ENCODE results near the gene DPF3. TPM values are rescaled to one million over a fixed set of nuclear protein-coding genes. Genes with fewer than 3 reads are reported as not detected.
A peak's percentile ranks its signal among the peaks of the same experiment; 100 is the strongest.

Gene DPF3
- total and polyA plus RNA-seq, 9 of the 15 experiments (the other 6 are each of a cell fraction or from before 2014, with no cell fraction given) = 0.21 to 4.9 (median 1.2) TPM

DNA sequence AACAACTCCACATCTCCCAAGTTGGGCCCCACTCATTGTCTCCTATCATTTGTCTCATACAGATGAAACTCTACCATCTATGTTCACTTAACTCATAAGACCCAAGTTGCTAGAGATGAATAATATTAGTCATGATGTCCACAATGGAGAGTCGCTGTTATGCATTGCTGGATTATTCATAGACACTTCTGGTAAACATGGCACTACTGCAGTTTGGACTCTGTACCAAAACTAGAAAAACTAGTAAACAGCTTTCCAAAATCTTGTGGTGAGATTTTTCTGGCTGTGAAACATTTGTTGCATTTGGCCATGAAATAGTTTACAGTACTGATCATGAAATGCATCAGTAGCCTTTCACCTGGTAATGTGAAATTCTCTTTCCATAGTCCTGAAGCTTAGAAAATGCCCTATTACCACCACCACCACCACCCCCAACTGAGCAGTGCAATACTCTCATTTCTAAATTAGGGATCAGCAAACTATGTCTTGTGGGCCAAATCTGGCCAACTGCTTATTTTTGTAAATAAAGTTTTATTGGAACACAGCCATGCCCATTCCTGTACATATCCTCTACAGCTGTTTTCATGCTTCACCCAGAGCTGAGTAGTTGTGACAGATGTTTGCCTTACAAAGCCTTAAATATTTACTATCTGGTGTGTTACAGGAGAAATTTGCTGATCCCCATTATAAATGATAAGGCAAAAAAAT, 236.5 kb downstream of the DPF3 start (continued):
- no peak for TF ChIP-seq ARHGAP35 (IDR thresholded peaks at IDR 0.05; ENCODE audit: partially characterized antibody)

DNA sequence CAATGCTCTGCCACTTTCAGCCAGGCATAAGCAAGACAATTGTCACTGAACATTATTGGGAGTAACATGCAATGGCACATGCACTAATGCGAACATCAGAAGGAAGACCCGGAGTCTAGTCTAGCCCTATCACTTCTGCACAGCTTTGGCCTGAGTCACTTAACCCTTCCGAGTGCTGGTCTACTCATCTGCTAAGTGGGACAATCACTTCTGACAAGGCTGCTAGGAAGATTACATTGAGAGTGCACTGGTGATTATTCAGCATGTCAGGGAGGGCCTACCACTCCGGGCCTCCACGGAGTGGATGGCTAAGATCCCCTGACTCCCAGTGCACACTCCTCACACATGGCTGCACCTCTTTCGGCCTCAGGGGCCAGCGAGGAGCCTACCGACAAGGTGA, 240.9 kb downstream of the DPF3 start:
- CTCF ChIA-PET (ENCODE audit: low intra/inter-chr PET ratio) = no interaction called here
- DNase-seq (ENCODE audit: extremely low read depth in 1 of 4, low spot score in 3 of 4) (peak in 3 of 4 experiments; percentile 8 to 16 (median 15)), ATAC-seq (no peak; the same call in 2 of the 3 replicates), FAIRE-seq (no peak)
- Histone ChIP-seq H3K27ac (ENCODE audit: extremely low read depth, low read depth, low read length) (no peak overlapping the region), H3K9me3 (replicated peaks; ENCODE audit: control insufficient read depth, insufficient read depth, low read depth, low read length) (no peaks in the 10 kb centered on the region), H3K36me3 (ENCODE audit: control insufficient read depth, insufficient read depth, low read length) (no peaks in the 10 kb centered on the region), H2AFZ (ENCODE audit: low read depth, low read length) (no peak overlapping the region), H3K4me1 (replicated peaks in 1 of 2; ENCODE audit: control insufficient read depth in 2 of 2, insufficient read depth in 2 of 2, low read length in 2 of 2) (no peaks in the 10 kb centered on the region), H3K4me2 (ENCODE audit: insufficient read depth, low read length) (no peak overlapping the region), H3K9me1 (ENCODE audit: control insufficient read depth, insufficient read depth, low read length) (no peaks in the 10 kb centered on the region), H3K79me2 (ENCODE audit: control insufficient read depth, insufficient read depth, low read length) (no peaks in the 10 kb centered on the region), H3K9ac (ENCODE audit: insufficient read depth in 1 of 2, low read depth in 2 of 2, low read length in 2 of 2) (no peak overlapping the region), H4K20me1 (replicated peaks; ENCODE audit: control insufficient read depth, insufficient read depth, low read length) (no peaks in the 10 kb centered on the region), H3K4me3 (no peak overlapping the region), H3K27me3 (ENCODE audit: control insufficient read depth in 2 of 2, insufficient read depth in 2 of 2, low read length in 2 of 2) (peaks cover 0 to 38% of the 10 kb centered on the region in 2 experiments; a peak in 3 of 5 replicates)
- in situ Hi-C loops (cut with MboI) = no loop called here
- intact Hi-C loops (cut with micrococcal nuclease) = no loop called here
- BruUV-seq (replicated peaks) = no TSS peak
- 0% methylated on average over 6 of the region's 8 CpGs for WGBS (ENCODE audit: insufficient coverage, low coverage, missing lambda C conversion rate)
- POLR2A ChIA-PET = no interaction called here
- TF ChIP-seq CBFA2T3 (IDR thresholded peaks at IDR 0.05) (peak; percentile 72), ZNF699 (CRISPR knock-in tag; IDR thresholded peaks at IDR 0.05; ENCODE audit: insufficient replicate concordance) (no peak), ADNP (tag; IDR thresholded peaks at IDR 0.05) (no peak), ZNF75A (CRISPR knock-in tag; IDR thresholded peaks at IDR 0.05) (no peak), DACH1 (IDR thresholded peaks at IDR 0.05; ENCODE audit: partially characterized antibody) (no peak), CBFA2T2 (conservative IDR thresholded peaks at IDR 0.05) (peak; percentile 46; the same call in 1 of the 2 replicates), PHF8 (IDR thresholded peaks at IDR 0.05; ENCODE audit: borderline replicate concordance, low read length) (no peak), ARNT (IDR thresholded peaks at IDR 0.05) (no peak), SP2 (IDR thresholded peaks at IDR 0.05; ENCODE audit: extremely low read depth, low read depth, low read length, poor library complexity, severe bottlenecking) (no peak), POLR2AphosphoS5 (IDR thresholded peaks at IDR 0.05; ENCODE audit: control insufficient read depth, insufficient read depth, low read depth, low read length) (no peak), TCF3 (CRISPR knock-in tag; IDR thresholded peaks at IDR 0.05) (peak; percentile 58), STAG1 (CRISPR knock-in tag; IDR thresholded peaks at IDR 0.05; ENCODE audit: borderline replicate concordance) (no peak), ZNF766 (CRISPR knock-in tag; conservative IDR thresholded peaks at IDR 0.05) (no peak), FOSL1 (tag; conservative IDR thresholded peaks at IDR 0.05) (peak; percentile 65), ZNF143 (CRISPR knock-in tag; IDR thresholded peaks at IDR 0.05) (no peak)
- TF ChIP-seq, protein P1, sequence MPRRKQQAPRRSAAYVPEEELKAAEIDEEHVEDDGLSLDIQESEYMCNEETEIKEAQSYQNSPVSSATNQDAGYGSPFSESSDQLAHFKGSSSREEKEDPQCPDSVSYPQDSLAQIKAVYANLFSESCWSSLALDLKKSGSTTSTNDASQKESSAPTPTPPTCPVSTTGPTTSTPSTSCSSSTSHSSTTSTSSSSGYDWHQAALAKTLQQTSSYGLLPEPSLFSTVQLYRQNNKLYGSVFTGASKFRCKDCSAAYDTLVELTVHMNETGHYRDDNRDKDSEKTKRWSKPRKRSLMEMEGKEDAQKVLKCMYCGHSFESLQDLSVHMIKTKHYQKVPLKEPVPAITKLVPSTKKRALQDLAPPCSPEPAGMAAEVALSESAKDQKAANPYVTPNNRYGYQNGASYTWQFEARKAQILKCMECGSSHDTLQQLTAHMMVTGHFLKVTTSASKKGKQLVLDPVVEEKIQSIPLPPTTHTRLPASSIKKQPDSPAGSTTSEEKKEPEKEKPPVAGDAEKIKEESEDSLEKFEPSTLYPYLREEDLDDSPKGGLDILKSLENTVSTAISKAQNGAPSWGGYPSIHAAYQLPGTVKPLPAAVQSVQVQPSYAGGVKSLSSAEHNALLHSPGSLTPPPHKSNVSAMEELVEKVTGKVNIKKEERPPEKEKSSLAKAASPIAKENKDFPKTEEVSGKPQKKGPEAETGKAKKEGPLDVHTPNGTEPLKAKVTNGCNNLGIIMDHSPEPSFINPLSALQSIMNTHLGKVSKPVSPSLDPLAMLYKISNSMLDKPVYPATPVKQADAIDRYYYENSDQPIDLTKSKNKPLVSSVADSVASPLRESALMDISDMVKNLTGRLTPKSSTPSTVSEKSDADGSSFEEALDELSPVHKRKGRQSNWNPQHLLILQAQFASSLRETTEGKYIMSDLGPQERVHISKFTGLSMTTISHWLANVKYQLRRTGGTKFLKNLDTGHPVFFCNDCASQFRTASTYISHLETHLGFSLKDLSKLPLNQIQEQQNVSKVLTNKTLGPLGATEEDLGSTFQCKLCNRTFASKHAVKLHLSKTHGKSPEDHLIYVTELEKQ (CRISPR knock-in tag; IDR thresholded peaks at IDR 0.05) = no peak
- TF ChIP-seq, protein P2, sequence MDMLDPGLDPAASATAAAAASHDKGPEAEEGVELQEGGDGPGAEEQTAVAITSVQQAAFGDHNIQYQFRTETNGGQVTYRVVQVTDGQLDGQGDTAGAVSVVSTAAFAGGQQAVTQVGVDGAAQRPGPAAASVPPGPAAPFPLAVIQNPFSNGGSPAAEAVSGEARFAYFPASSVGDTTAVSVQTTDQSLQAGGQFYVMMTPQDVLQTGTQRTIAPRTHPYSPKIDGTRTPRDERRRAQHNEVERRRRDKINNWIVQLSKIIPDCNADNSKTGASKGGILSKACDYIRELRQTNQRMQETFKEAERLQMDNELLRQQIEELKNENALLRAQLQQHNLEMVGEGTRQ (CRISPR knock-in tag; IDR thresholded peaks at IDR 0.05) = no peak

Data from K562 (cell line).